ENCODE measurements around the gene SHF.

GRCh38 chr15:45200001-45200798 is 12.4 kb upstream of the SHF start:
- TF ChIP-seq CTCF (IDR thresholded peaks at IDR 0.05; ENCODE audit: low read depth, low read length): no peak
- no peak for TF ChIP-seq EZH2phosphoT487 (IDR thresholded peaks at IDR 0.05; ENCODE audit: low read depth)
